Keratinocyte (primary cell): Measurements from ENCODE around the gene CACNA1B. TPM values are rescaled to one million over a fixed set of nuclear protein-coding genes. Genes with fewer than 3 reads are reported as not detected.

Source experiments
- DNase-seq: peaks from one replicate; pipeline ENCODE4 v3.0.0-alpha.2; 2011; ENCODE audit warnings: low read depth, missing footprints, low spot score
- FAIRE-seq: peaks from 2 replicates; lab custom pipeline; 2011; peaks lifted over from hg19 to GRCh38; lab: Jason Lieb, UNC
- H2AFZ ChIP-seq: 2 replicates; pipeline ENCODE4 v1.6.0; 2012; ENCODE audit warnings: low read length, control low read depth, inconsistent platforms; ENCODE audit not compliant: control insufficient read depth
- H3K27ac ChIP-seq: 2 replicates; pipeline ENCODE4 v1.5.1; 2011; ENCODE audit warnings: low read length; ENCODE audit not compliant: control insufficient read depth, insufficient read depth
- H3K27me3 ChIP-seq: 3 replicates; pipeline ENCODE4 v1.6.0; 2011; ENCODE audit warnings: low read length; ENCODE audit not compliant: control insufficient read depth, insufficient read depth; ENCODE audit errors: extremely low read depth
- H3K36me3 ChIP-seq, 2 experiments: 2 replicates in 1 of 2; 3 replicates in 1 of 2; pipeline ENCODE4 v1.5.1; 2011; ENCODE audit warnings: low read length in 2 of 2, mild to moderate bottlenecking in 1 of 2; ENCODE audit not compliant: control insufficient read depth in 2 of 2, insufficient read depth in 2 of 2; ENCODE audit errors: extremely low read depth in 1 of 2
- H3K4me1 ChIP-seq: 3 replicates; pipeline ENCODE4 v1.5.1; 2011; ENCODE audit warnings: low read length; ENCODE audit not compliant: control insufficient read depth, insufficient read depth; ENCODE audit errors: extremely low read depth
- H3K4me2 ChIP-seq: 3 replicates; pipeline ENCODE4 v1.6.0; 2011; ENCODE audit warnings: low read depth, low read length; ENCODE audit not compliant: control insufficient read depth, insufficient read depth; ENCODE audit errors: extremely low read depth
- H3K4me3 ChIP-seq, 3 experiments: fragments of 200-600 bp in 1 of 3; sonication (generic) in 1 of 3; 2 replicates in 2 of 3; 3 replicates in 1 of 3; pipeline ENCODE4 v1.5.1; 2011 to 2016; ENCODE audit warnings: low read length in 3 of 3, mild to moderate bottlenecking in 3 of 3, control low read depth in 2 of 3, inconsistent platforms in 1 of 3, low read depth in 1 of 3, mixed read lengths in 1 of 3, mixed run types in 1 of 3, moderate library complexity in 1 of 3; ENCODE audit not compliant: control insufficient read depth in 2 of 3, insufficient read depth in 2 of 3; ENCODE audit errors: extremely low read depth in 1 of 3
- H3K79me2 ChIP-seq: 2 replicates; pipeline ENCODE4 v1.6.0; 2012; ENCODE audit warnings: low read length; ENCODE audit not compliant: control insufficient read depth, insufficient read depth
- H3K9ac ChIP-seq: 3 replicates; pipeline ENCODE4 v1.6.0; 2011; ENCODE audit warnings: low read length; ENCODE audit not compliant: control insufficient read depth, insufficient read depth; ENCODE audit errors: extremely low read depth
- H3K9me1 ChIP-seq: 3 replicates; pipeline ENCODE4 v1.6.0; 2011; ENCODE audit warnings: low read length; ENCODE audit not compliant: control insufficient read depth, insufficient read depth; ENCODE audit errors: extremely low read depth
- H3K9me3 ChIP-seq: 2 replicates; pipeline ENCODE4 v1.5.1; 2012; ENCODE audit warnings: low read depth, low read length; ENCODE audit not compliant: control insufficient read depth
- H4K20me1 ChIP-seq: 3 replicates; pipeline ENCODE4 v1.6.0; 2011; ENCODE audit warnings: low read length; ENCODE audit not compliant: control insufficient read depth, insufficient read depth; ENCODE audit errors: extremely low read depth
- EZH2 ChIP-seq: IDR thresholded peaks from one replicate; pipeline ENCODE4 v1.6.1; 2012; ENCODE audit warnings: inconsistent platforms, mild to moderate bottlenecking, low read length, moderate library complexity
- dilution Hi-C: fragments of 300-500 bp; cut with MboI; formaldehyde crosslinking; loops from one replicate; pipeline ENCODE4 v1.7.0; 2020; ENCODE audit warnings: low sequenced_read_pairs; ENCODE audit not compliant: extremely low pct_ligation_motif_present
- polyA plus RNA-seq, 5 experiments: library from polyadenylated mRNA; depleted of rRNA in 3 of 5; stranded (reverse) in 3 of 5; stranded (forward) in 1 of 5; unstranded in 1 of 5; fragments of >200 nt; gene quantifications; 1 replicate in 1 of 5; 2 replicates in 3 of 5; 3 replicates in 1 of 5; pipeline versions ENCODE4 v1.2.1 to v1.2.3, GENCODE V29; 2011 to 2012; ENCODE audit warnings: missing spikeins in 2 of 5, low read depth in 1 of 5, low replicate concordance in 1 of 5
- TF ChIP-seq, protein P1 (sequence below), 3 experiments: IDR thresholded peaks in 1 of 3; conservative IDR thresholded peaks in 1 of 3; optimal IDR thresholded peaks in 1 of 3; 2 replicates in 2 of 3; 3 replicates in 1 of 3; pipeline versions ENCODE3 to v1.5.1; 2011; ENCODE audit warnings: low read length in 3 of 3, mild to moderate bottlenecking in 3 of 3, moderate library complexity in 2 of 3, control low read depth in 1 of 3, inconsistent platforms in 1 of 3; ENCODE audit not compliant: insufficient read depth in 2 of 3; ENCODE audit errors: extremely low read depth in 1 of 3

Gene CACNA1B
- polyA plus RNA-seq, 1 donor (not counting 4 experiments of a cell fraction or from before 2014, with no cell fraction given): 0.01 TPM

DNA sequence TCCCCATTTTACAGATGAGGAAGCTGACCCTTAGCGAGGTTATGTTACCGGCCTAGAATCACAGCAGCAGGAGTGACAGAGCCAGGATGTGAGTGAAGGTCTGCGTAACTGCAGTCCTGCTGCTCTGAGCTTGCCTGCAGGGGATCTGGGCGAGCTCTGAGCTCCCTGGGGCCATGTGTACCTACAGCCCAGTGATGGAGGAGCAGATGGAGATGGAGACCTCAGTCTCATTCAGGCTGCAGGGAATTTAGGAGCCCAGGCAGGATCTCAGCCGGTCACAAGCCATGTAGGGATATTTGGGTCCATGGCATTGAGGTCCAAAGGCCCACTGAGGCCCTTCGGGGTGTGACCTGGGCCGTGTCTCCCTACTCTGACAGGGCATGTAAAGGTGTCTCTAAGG is 170.6 kb downstream of the CACNA1B start:
- H3K4me2 ChIP-seq: no peak overlapping the region
- H3K9me1 ChIP-seq: no peaks in the 10 kb centered on the region
- no peaks in the 10 kb centered on the region for H3K79me2 ChIP-seq
- H2AFZ ChIP-seq: no peak overlapping the region
- H3K27me3 ChIP-seq: no peaks in the 10 kb centered on the region
- H4K20me1 ChIP-seq: no peaks in the 10 kb centered on the region
- DNase-seq (no peak), FAIRE-seq (no peak)
- no peak overlapping the region for H3K4me3 ChIP-seq
- TF ChIP-seq EZH2: no peak
- TF ChIP-seq, protein P1, sequence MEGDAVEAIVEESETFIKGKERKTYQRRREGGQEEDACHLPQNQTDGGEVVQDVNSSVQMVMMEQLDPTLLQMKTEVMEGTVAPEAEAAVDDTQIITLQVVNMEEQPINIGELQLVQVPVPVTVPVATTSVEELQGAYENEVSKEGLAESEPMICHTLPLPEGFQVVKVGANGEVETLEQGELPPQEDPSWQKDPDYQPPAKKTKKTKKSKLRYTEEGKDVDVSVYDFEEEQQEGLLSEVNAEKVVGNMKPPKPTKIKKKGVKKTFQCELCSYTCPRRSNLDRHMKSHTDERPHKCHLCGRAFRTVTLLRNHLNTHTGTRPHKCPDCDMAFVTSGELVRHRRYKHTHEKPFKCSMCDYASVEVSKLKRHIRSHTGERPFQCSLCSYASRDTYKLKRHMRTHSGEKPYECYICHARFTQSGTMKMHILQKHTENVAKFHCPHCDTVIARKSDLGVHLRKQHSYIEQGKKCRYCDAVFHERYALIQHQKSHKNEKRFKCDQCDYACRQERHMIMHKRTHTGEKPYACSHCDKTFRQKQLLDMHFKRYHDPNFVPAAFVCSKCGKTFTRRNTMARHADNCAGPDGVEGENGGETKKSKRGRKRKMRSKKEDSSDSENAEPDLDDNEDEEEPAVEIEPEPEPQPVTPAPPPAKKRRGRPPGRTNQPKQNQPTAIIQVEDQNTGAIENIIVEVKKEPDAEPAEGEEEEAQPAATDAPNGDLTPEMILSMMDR (optimal IDR thresholded peaks at IDR 0.05 in 1 of 3, IDR thresholded peaks at IDR 0.05 in 1 of 3, conservative IDR thresholded peaks at IDR 0.05 in 1 of 3; ENCODE audit: extremely low read depth in 1 of 3, insufficient read depth in 2 of 3, low read length in 3 of 3): no peak
- no peaks in the 10 kb centered on the region for H3K4me1 ChIP-seq
- H3K36me3 ChIP-seq: no peaks in the 10 kb centered on the region
- no peaks in the 10 kb centered on the region for H3K9me3 ChIP-seq
- H3K9ac ChIP-seq: no peak overlapping the region
- dilution Hi-C loops: no loop called here
- no peak overlapping the region for H3K27ac ChIP-seq

DNA sequence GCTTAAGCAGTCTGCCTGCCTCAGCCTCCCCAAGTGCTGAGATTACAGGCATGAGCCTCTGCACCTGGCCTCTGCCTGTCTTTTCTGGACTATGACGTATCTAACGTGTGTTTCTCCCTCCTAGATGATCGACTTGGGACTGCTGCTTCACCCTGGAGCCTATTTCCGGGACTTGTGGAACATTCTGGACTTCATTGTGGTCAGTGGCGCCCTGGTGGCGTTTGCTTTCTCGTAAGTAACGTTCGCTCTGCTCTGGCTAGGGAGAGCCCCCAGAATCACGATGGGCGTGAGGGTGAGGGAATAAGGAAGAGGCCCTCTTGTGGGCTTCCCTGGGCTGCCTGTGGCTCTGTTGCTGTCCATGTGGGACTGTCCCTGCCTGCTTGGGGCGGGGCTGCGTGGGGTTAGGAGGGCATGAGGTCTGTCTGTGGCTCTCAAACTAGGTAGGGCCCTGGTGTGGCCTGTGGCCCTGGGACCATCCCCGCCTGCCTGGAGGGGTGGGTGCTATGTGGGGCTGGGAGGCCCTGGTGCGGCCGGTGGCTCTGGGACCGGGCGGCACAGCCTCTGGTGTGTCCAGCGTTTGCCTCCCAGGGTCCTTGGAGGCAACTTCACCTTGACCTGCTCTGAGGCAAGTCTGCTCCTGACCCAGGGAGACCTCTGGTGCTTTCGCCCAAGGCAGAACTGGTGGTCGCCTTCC is 171.7 kb downstream of the CACNA1B start:
- Histone ChIP-seq H2AFZ (no peak overlapping the region), H3K79me2 (no peaks in the 10 kb centered on the region), H4K20me1 (no peaks in the 10 kb centered on the region), H3K27ac (no peak overlapping the region), H3K9me1 (no peaks in the 10 kb centered on the region), H3K9ac (no peak overlapping the region), H3K36me3 (no peaks in the 10 kb centered on the region), H3K4me1 (no peaks in the 10 kb centered on the region), H3K4me2 (no peak overlapping the region), H3K27me3 (no peaks in the 10 kb centered on the region), H3K4me3 (no peak overlapping the region), H3K9me3 (no peaks in the 10 kb centered on the region)
- TF ChIP-seq EZH2: no peak
- TF ChIP-seq, protein P1 (optimal IDR thresholded peaks at IDR 0.05 in 1 of 3, IDR thresholded peaks at IDR 0.05 in 1 of 3, conservative IDR thresholded peaks at IDR 0.05 in 1 of 3; ENCODE audit: extremely low read depth in 1 of 3, insufficient read depth in 2 of 3, low read length in 3 of 3): no peak
- FAIRE-seq: no peak
- no peak for DNase-seq
- dilution Hi-C loops: no loop called here
